ENCODE results near the gene JCAD. TPM values are rescaled to one million over a fixed set of nuclear protein-coding genes. Genes with fewer than 3 reads are reported as not detected.

JCAD gene
- total RNA-seq, 4 donors from 2014 or later: 25.6 to 99.1 (median 49.9) TPM

DNA sequence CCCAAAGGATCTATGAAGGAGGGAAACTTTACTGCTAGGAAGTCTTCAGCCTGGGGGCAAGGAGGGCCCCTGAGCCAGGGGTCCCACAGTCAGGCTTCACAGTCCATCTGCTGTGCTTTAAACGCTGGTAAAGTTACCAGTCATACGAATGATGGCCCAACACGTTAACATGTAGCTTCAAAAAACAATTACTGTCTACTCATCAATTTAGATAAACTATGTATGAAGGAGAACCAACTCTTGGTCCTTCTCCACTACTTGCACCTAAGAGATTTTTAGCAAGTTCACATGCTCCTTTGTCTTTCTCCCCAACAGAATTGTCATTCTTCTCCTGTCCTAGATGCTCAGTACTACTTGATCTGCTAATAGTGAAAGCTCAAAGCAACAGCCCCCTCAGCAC lies 16.6 kb downstream of the JCAD start:
- H3K4me1 ChIP-seq: no peaks in the 10 kb centered on the region
- TF ChIP-seq, protein P1, sequence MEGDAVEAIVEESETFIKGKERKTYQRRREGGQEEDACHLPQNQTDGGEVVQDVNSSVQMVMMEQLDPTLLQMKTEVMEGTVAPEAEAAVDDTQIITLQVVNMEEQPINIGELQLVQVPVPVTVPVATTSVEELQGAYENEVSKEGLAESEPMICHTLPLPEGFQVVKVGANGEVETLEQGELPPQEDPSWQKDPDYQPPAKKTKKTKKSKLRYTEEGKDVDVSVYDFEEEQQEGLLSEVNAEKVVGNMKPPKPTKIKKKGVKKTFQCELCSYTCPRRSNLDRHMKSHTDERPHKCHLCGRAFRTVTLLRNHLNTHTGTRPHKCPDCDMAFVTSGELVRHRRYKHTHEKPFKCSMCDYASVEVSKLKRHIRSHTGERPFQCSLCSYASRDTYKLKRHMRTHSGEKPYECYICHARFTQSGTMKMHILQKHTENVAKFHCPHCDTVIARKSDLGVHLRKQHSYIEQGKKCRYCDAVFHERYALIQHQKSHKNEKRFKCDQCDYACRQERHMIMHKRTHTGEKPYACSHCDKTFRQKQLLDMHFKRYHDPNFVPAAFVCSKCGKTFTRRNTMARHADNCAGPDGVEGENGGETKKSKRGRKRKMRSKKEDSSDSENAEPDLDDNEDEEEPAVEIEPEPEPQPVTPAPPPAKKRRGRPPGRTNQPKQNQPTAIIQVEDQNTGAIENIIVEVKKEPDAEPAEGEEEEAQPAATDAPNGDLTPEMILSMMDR (IDR thresholded peaks at IDR 0.05): no peak
- no peak for TF ChIP-seq POLR2A (IDR thresholded peaks at IDR 0.05)
- intact Hi-C loops (cut with DNase I; ENCODE audit: low total_unique reads): no loop called here
- no peak overlapping the region for H3K4me3 ChIP-seq
- no peak for DNase-seq
- no peaks in the 10 kb centered on the region for H3K36me3 ChIP-seq
- H3K9me3 ChIP-seq: no peaks in the 10 kb centered on the region
- no peaks in the 10 kb centered on the region for H3K27me3 ChIP-seq
- H3K27ac ChIP-seq: peak overlapping the region; percentile 63 to 64

DNA sequence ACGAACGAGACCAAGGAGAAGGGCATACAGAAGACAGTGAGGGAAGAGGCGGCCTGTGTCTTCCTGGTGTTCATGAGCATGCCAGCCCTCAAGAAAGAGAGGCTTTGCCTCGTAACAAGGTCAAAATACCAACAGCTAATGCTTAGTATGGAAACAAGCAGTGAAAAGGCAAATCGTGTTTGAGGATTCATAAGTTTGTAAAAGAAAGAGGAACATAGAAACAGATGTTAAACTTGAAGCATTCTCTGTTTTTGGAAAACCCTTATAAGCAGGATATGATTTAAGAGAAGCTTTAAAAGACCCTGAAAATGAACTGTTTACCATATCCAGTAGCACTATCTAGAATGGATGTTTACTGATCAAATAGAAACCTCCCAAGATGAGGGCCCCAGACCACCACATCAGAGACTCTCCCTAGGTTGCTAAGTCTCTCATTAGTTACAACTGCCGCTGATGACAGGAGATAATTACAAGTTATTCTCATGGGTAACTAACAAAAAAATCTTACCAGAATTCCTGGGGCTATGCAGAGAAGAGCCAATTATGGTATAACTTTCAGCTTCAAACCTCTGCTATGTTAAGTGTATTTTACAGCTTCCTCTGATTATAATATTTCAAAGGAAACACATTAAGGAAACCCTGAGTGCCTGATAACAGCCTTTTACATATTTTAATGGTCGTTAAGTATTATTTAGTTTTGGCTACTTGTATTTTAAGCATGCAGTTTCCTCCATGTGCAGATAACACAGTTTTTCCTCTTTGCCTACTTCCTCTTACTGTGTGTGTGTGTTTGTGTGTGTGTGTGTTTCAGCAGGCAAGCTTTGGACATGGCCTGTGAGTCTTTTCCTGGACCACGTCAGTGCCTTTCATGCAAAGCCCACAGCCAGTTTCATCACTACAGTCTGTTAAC lies 17.9 kb downstream of the JCAD start:
- DNase-seq: no peak
- Histone ChIP-seq H3K27me3 (no peaks in the 10 kb centered on the region), H3K9me3 (no peaks in the 10 kb centered on the region), H3K36me3 (no peaks in the 10 kb centered on the region), H3K4me1 (no peaks in the 10 kb centered on the region), H3K4me3 (no peak overlapping the region), H3K27ac (peak overlapping the region; percentile 63 to 64)
- no peak for TF ChIP-seq POLR2A (IDR thresholded peaks at IDR 0.05)
- TF ChIP-seq, protein P1 (IDR thresholded peaks at IDR 0.05): no peak
- intact Hi-C loops (cut with DNase I; ENCODE audit: low total_unique reads): no loop called here

DNA sequence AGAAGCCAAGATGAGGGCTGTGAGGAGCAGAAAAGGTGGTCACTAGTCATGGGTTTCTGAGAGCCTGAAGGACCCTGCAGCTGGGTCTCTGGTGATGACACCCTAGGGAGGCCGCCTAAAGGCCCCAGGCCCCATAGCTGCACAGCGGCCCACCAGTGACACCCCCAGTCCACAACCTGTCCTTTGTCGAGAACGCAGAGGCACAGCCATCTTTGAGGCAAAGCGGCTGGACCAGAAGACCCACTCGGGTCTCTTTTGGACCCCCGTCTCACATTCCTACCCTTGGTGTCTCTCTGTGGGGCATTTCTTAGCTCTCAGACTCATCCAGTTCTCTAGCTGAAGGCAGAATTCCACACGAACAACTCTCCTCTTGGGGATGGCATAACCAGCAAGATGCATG lies 18.8 kb downstream of the JCAD start:
- H3K27ac ChIP-seq: peak overlapping the region; percentile 38 to 49
- no peaks in the 10 kb centered on the region for H3K4me1 ChIP-seq
- intact Hi-C loops (cut with DNase I; ENCODE audit: low total_unique reads): no loop called here
- H3K4me3 ChIP-seq: no peak overlapping the region
- H3K27me3 ChIP-seq: no peaks in the 10 kb centered on the region
- no peak for DNase-seq
- H3K36me3 ChIP-seq: no peaks in the 10 kb centered on the region
- no peaks in the 10 kb centered on the region for H3K9me3 ChIP-seq
- TF ChIP-seq, protein P1 (IDR thresholded peaks at IDR 0.05): no peak

DNA sequence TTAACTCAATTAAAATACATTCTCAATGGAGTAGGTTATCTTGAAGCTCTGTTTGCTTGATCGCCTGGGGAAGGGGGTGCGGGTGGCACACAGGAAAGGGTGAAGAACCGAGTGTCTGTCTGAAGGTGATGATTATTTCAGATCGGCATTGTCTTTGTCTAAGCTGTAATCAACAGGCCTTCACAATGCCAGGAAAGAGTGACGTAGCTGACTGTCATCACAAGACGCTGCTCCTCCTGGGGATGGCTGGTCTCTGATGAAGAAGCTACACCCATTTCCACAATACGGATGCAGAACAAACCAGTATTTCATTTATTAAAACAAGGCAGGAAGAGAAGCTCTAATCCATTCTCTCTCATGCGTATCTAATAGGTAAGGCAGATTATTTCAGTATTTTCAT lies 19.4 kb downstream of the JCAD start:
- TF ChIP-seq POLR2A (IDR thresholded peaks at IDR 0.05): no peak
- TF ChIP-seq, protein P1 (IDR thresholded peaks at IDR 0.05): no peak
- H3K36me3 ChIP-seq: no peaks in the 10 kb centered on the region
- H3K4me3 ChIP-seq: no peak overlapping the region
- no peaks in the 10 kb centered on the region for H3K4me1 ChIP-seq
- intact Hi-C loops (cut with DNase I; ENCODE audit: low total_unique reads): no loop called here
- no peak for DNase-seq
- H3K27ac ChIP-seq: peak overlapping the region in 1 of 2 donors; percentile 49
- H3K9me3 ChIP-seq: no peaks in the 10 kb centered on the region
- no peaks in the 10 kb centered on the region for H3K27me3 ChIP-seq

DNA sequence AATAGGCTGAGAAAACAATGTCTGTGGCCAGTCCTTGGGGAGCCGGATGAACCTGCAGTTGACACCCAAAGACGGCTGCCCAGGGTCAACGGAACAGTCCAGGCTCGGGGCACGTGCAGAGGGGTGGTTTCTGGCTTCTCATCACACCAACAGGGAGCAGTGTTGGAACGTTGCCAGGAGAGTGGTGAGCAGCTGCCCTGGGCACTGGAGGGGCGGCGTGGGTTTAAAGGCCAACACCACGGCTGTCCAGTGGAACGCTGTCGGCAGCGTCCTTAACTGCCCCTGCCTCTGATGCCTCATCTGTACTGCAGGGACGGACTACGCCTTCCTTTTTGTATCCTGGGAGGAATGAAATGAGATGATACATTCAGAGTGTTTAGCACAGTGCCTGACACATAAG lies 19.8 kb downstream of the JCAD start:
- Histone ChIP-seq H3K4me3 (no peak overlapping the region), H3K27ac (peak overlapping the region in 1 of 2 donors; percentile 45), H3K4me1 (no peaks in the 10 kb centered on the region), H3K36me3 (no peaks in the 10 kb centered on the region), H3K27me3 (no peaks in the 10 kb centered on the region), H3K9me3 (no peaks in the 10 kb centered on the region)
- DNase-seq: no peak
- intact Hi-C loops (cut with DNase I; ENCODE audit: low total_unique reads): no loop called here
- TF ChIP-seq, protein P1 (IDR thresholded peaks at IDR 0.05): no peak
- TF ChIP-seq POLR2A (IDR thresholded peaks at IDR 0.05): no peak

All from uterus (tissue), 4 donors.